Measurements from ENCODE around the gene BTK. TPM values are rescaled to one million over a fixed set of nuclear protein-coding genes. Genes with fewer than 3 reads are reported as not detected.

Gene BTK
- total and polyA plus RNA-seq, 9 of the 15 experiments (the other 6 are each of a cell fraction or from before 2014, with no cell fraction given): 14.9 to 93.4 (median 65.2) TPM

GRCh38 chrX:101407748-101408531, 21.9 kb upstream of the BTK start, which contains the start of the genes GLA and HNRNPH2 (continued):
- TF ChIP-seq TEAD2 (tag; IDR thresholded peaks at IDR 0.05) (no peak), ZNF280A (IDR thresholded peaks at IDR 0.05; ENCODE audit: low read depth, partially characterized antibody) (no peak), ZFX (CRISPR knock-in tag; IDR thresholded peaks at IDR 0.05) (peak; percentile 25; the same call in 1 of the 2 replicates), ZNF551 (CRISPR knock-in tag; IDR thresholded peaks at IDR 0.05) (no peak), POLR2G (IDR thresholded peaks at IDR 0.05; ENCODE audit: low read depth, low read length) (peak; percentile 75), ZNF507 (tag; conservative IDR thresholded peaks at IDR 0.05) (no peak), E2F6 (IDR thresholded peaks at IDR 0.05; ENCODE audit: borderline replicate concordance in 1 of 2, extremely low read depth in 1 of 2, insufficient read depth in 1 of 2, insufficient read length in 1 of 2, low read depth in 1 of 2, low read length in 1 of 2, poor library complexity in 1 of 2, severe bottlenecking in 1 of 2) (peak in 1 of 2 experiments; percentile 36), NR4A1 (CRISPR knock-in tag; IDR thresholded peaks at IDR 0.05) (no peak), NR4A1 (tag; IDR thresholded peaks at IDR 0.05) (no peak), OTX1 (CRISPR knock-in tag; IDR thresholded peaks at IDR 0.05) (0 out of 2 replicates have a peak, but pooled peaks have one; percentile 12), ARID2 (IDR thresholded peaks at IDR 0.05) (no peak), NBN (IDR thresholded peaks at IDR 0.05; ENCODE audit: low read depth) (peak; percentile 87), ZNF174 (CRISPR knock-in tag; IDR thresholded peaks at IDR 0.05) (no peak), MECOM (CRISPR knock-in tag; IDR thresholded peaks at IDR 0.05) (no peak), SAFB (IDR thresholded peaks at IDR 0.05; ENCODE audit: borderline replicate concordance, low read depth, low read length) (no peak), HDAC3 (IDR thresholded peaks at IDR 0.05; ENCODE audit: borderline replicate concordance, partially characterized antibody) (peak; percentile 68), RBM25 (IDR thresholded peaks at IDR 0.05; ENCODE audit: low read depth, low read length, severe bottlenecking) (peak; percentile 91), EHMT2 (IDR thresholded peaks at IDR 0.05) (0 out of 2 replicates have a peak, but pooled peaks have one; percentile 26)
- TF ChIP-seq, protein P1, sequence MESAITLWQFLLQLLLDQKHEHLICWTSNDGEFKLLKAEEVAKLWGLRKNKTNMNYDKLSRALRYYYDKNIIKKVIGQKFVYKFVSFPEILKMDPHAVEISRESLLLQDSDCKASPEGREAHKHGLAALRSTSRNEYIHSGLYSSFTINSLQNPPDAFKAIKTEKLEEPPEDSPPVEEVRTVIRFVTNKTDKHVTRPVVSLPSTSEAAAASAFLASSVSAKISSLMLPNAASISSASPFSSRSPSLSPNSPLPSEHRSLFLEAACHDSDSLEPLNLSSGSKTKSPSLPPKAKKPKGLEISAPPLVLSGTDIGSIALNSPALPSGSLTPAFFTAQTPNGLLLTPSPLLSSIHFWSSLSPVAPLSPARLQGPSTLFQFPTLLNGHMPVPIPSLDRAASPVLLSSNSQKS (CRISPR knock-in tag; IDR thresholded peaks at IDR 0.05): no peak
- TF ChIP-seq, protein P2, sequence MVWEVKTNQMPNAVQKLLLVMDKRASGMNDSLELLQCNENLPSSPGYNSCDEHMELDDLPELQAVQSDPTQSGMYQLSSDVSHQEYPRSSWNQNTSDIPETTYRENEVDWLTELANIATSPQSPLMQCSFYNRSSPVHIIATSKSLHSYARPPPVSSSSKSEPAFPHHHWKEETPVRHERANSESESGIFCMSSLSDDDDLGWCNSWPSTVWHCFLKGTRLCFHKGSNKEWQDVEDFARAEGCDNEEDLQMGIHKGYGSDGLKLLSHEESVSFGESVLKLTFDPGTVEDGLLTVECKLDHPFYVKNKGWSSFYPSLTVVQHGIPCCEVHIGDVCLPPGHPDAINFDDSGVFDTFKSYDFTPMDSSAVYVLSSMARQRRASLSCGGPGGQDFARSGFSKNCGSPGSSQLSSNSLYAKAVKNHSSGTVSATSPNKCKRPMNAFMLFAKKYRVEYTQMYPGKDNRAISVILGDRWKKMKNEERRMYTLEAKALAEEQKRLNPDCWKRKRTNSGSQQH (CRISPR knock-in tag; IDR thresholded peaks at IDR 0.05): peak; percentile 60; the same call in 1 of the 2 replicates
- TF ChIP-seq, protein P3, sequence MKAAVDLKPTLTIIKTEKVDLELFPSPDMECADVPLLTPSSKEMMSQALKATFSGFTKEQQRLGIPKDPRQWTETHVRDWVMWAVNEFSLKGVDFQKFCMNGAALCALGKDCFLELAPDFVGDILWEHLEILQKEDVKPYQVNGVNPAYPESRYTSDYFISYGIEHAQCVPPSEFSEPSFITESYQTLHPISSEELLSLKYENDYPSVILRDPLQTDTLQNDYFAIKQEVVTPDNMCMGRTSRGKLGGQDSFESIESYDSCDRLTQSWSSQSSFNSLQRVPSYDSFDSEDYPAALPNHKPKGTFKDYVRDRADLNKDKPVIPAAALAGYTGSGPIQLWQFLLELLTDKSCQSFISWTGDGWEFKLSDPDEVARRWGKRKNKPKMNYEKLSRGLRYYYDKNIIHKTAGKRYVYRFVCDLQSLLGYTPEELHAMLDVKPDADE (conservative IDR thresholded peaks at IDR 0.05; ENCODE audit: control insufficient read depth, low read depth, low read length): no peak
